GM23248 (cell line): Measurements from ENCODE around the gene ATP5PB.

ENCODE experiments used
- EZH2 ChIP-seq: fragments of 200-600 bp; sonication (generic); IDR thresholded peaks from 2 replicates; pipeline ENCODE4 v1.6.1; 2018; ENCODE audit warnings: antibody characterized with exemption, mild to moderate bottlenecking; ENCODE audit not compliant: insufficient read depth, poor library complexity, severe bottlenecking
- EZH2phosphoT487 ChIP-seq: fragments of 200-600 bp; sonication (generic); IDR thresholded peaks from 2 replicates; pipeline ENCODE4 v1.6.1; 2018; ENCODE audit warnings: antibody characterized with exemption, moderate library complexity, mild to moderate bottlenecking, low read depth; ENCODE audit not compliant: insufficient read depth

DNA sequence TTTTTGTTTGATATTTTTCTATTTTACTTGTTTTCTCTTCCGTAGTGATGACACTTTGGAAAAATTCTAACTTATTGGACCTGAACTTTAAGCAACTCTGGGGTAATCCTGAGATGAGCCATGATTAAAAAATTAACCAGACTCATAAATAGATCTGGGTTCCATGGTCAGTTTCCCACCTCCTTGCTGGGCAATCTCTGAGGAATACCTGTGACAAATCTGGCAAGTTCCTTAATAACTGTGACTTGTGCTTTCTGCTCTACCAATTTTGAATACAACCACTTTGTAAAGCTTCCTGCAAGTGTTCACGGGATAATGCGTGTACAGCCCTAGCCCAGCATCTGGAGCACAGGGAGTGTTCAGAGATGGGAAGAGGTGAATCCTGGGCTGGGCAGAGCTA lies 25.0 kb upstream of the ATP5PB start:
- TF ChIP-seq EZH2 = no peak
- no peak for TF ChIP-seq EZH2phosphoT487
